Stimulated activated CD4-positive, alpha-beta T cell treated with anti-CD3 and anti-CD28 coated beads, Interleukin-4, amount 100 ng/mL, for 4 hours (primary cell): ENCODE measurements around the gene CASKIN2.

Experiments
- DNase-seq, 2 experiments: peaks; one replicate each; pipeline ENCODE4 v3.0.0-alpha.2; 2020

CASKIN2 gene

GRCh38 chr17:75515496-75516254 lies at the start of gene CASKIN2:
CASKIN2 (minus strand) TSS chr17:75515537; CDS start chr17:75513804, 1,733 bp downstream.
- peak; percentile 76 to 86 for DNase-seq

- DNase-seq, result no peak
Observed at GRCh38 chr17:75565066-75565465, 49.7 kb upstream of the CASKIN2 start.

- no peak for DNase-seq
Observed at GRCh38 chr17:75564195-75564594, 48.9 kb upstream of the CASKIN2 start.

- no peak for DNase-seq
Observed at GRCh38 chr17:75563063-75563758, 47.9 kb upstream of the CASKIN2 start.

GRCh38 chr17:75561927-75562603 lies 46.7 kb upstream of the CASKIN2 start:
- DNase-seq, result no peak

GRCh38 chr17:75559958-75560533 lies 44.7 kb upstream of the CASKIN2 start:
- DNase-seq, result no peak

- DNase-seq, result no peak
Observed at GRCh38 chr17:75558666-75559530, 43.6 kb upstream of the CASKIN2 start.

- no peak for DNase-seq
Observed at GRCh38 chr17:75557852-75558665, 42.7 kb upstream of the CASKIN2 start.

- DNase-seq, result no peak
Observed at GRCh38 chr17:75557075-75557851, 41.9 kb upstream of the CASKIN2 start.

GRCh38 chr17:75555679-75556153 lies 40.4 kb upstream of the CASKIN2 start:
- no peak for DNase-seq

- DNase-seq, result no peak
Observed at GRCh38 chr17:75553295-75554110, 38.2 kb upstream of the CASKIN2 start.

GRCh38 chr17:75552425-75553294 lies 37.3 kb upstream of the CASKIN2 start:
- DNase-seq, result no peak

- DNase-seq, result no peak
Observed at GRCh38 chr17:75551266-75551665, 35.9 kb upstream of the CASKIN2 start.

- DNase-seq, result no peak
Observed at GRCh38 chr17:75550139-75550465, 34.8 kb upstream of the CASKIN2 start.

- DNase-seq, result no peak
Observed at GRCh38 chr17:75549246-75550138, 34.2 kb upstream of the CASKIN2 start.

- DNase-seq, result no peak
Observed at GRCh38 chr17:75548813-75549212, 33.5 kb upstream of the CASKIN2 start.

GRCh38 chr17:75547091-75547490 lies 31.8 kb upstream of the CASKIN2 start:
- DNase-seq, result no peak

- DNase-seq, result no peak
Observed at GRCh38 chr17:75546181-75546580, 30.8 kb upstream of the CASKIN2 start.
